KMS-11 (cell line): ENCODE results near the gene ISG20.

Source experiments
- H2AFZ ChIP-seq: fragments of 200-600 bp; sonication (generic); 2 replicates; pipeline ENCODE4 v1.6.1; 2016; ENCODE audit warnings: antibody characterized with exemption, mixed run types, low read depth
- H3K27ac ChIP-seq: fragments of 200-600 bp; sonication (generic); 2 replicates; pipeline ENCODE4 v1.6.1; 2016; ENCODE audit warnings: mild to moderate bottlenecking, mixed run types
- H3K27me3 ChIP-seq: fragments of 200-600 bp; sonication (generic); 2 replicates; pipeline ENCODE4 v1.6.1; 2017; ENCODE audit warnings: mild to moderate bottlenecking, low read depth, mixed run types, moderate library complexity; ENCODE audit not compliant: insufficient read depth
- H3K36me3 ChIP-seq: fragments of 200-600 bp; sonication (generic); 2 replicates; pipeline ENCODE4 v1.6.1; 2017; ENCODE audit warnings: mild to moderate bottlenecking, mixed run types; ENCODE audit not compliant: insufficient read depth
- H3K4me1 ChIP-seq: fragments of 200-600 bp; sonication (generic); 2 replicates; pipeline ENCODE4 v1.6.1; 2016; ENCODE audit warnings: mild to moderate bottlenecking, low read depth, mixed run types; ENCODE audit not compliant: poor library complexity, severe bottlenecking
- H3K4me2 ChIP-seq: fragments of 200-600 bp; sonication (generic); 2 replicates; pipeline ENCODE4 v1.7.0; 2016; ENCODE audit warnings: mild to moderate bottlenecking, mixed run types
- H3K4me3 ChIP-seq: fragments of 200-600 bp; sonication (generic); IDR thresholded peaks from 2 replicates; pipeline ENCODE4 v1.6.1; 2017; ENCODE audit warnings: low read depth, low read length, mixed read lengths; ENCODE audit not compliant: insufficient read depth
- H3K79me2 ChIP-seq: fragments of 200-600 bp; sonication (generic); 2 replicates; pipeline ENCODE4 v1.6.1; 2016; ENCODE audit warnings: low read depth, mixed run types; ENCODE audit not compliant: insufficient read depth
- H3K9ac ChIP-seq: fragments of 200-600 bp; sonication (generic); 2 replicates; pipeline ENCODE4 v1.6.1; 2016; ENCODE audit warnings: mild to moderate bottlenecking, mixed run types
- H4K20me1 ChIP-seq: fragments of 200-600 bp; sonication (generic); 2 replicates; pipeline ENCODE4 v1.6.1; 2016; ENCODE audit warnings: mild to moderate bottlenecking, mixed run types; ENCODE audit not compliant: insufficient read depth
- TF ChIP-seq, protein P1 (sequence below): fragments of 200-600 bp; sonication (generic); conservative IDR thresholded peaks from 2 replicates; pipeline ENCODE4 v1.6.1; 2017; ENCODE audit warnings: low read depth, mild to moderate bottlenecking, antibody characterized with exemption, low read length, moderate library complexity, mixed read lengths

The ISG20 gene

DNA sequence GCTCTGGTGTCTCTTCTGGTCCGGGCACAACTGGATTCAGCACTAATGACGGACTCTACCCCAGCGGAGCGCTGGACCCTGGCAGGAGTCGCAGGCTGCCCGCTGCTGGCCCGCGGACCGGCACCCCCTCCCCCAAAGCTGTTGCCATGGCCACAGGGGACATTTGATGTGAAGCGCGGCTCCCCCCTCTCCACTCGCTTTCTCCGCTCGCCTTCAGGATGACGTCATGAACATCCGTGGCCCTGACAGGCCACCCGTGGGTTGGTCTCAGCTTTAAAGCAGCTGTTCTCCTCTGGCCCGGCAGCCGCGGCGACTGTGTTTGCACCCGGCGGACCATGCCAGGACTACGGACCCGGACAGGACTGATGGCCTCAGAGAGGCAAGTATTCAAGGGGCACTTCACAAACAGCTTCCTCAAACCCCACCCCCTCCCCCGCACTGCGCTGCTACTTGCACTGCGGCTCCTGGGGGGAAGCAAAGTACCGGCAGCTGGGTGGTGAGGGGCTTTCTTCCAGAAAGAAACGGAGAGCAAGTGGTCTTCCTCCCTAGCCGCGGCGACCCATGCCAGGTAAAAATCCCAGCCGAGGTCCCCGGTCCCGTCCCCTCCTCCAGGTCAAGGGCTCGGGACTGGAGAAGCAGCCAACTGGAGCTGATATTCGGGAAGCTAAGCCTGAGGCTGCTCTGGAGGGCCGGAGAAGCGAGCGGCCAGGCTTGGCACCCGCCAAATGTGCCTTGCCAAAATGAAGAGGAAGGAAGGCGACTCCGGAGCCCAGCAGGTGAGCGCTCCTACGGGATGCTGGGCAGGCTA lies 34.2 kb upstream of the ISG20 start:
- H2AFZ ChIP-seq: no peak overlapping the region
- TF ChIP-seq, protein P1, sequence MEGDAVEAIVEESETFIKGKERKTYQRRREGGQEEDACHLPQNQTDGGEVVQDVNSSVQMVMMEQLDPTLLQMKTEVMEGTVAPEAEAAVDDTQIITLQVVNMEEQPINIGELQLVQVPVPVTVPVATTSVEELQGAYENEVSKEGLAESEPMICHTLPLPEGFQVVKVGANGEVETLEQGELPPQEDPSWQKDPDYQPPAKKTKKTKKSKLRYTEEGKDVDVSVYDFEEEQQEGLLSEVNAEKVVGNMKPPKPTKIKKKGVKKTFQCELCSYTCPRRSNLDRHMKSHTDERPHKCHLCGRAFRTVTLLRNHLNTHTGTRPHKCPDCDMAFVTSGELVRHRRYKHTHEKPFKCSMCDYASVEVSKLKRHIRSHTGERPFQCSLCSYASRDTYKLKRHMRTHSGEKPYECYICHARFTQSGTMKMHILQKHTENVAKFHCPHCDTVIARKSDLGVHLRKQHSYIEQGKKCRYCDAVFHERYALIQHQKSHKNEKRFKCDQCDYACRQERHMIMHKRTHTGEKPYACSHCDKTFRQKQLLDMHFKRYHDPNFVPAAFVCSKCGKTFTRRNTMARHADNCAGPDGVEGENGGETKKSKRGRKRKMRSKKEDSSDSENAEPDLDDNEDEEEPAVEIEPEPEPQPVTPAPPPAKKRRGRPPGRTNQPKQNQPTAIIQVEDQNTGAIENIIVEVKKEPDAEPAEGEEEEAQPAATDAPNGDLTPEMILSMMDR: no peak
- H4K20me1 ChIP-seq: no peaks in the 10 kb centered on the region
- no peaks in the 10 kb centered on the region for H3K4me1 ChIP-seq
- no peaks in the 10 kb centered on the region for H3K79me2 ChIP-seq
- H3K4me3 ChIP-seq: no peak overlapping the region
- no peaks in the 10 kb centered on the region for H3K27me3 ChIP-seq
- no peaks in the 10 kb centered on the region for H3K36me3 ChIP-seq
- H3K4me2 ChIP-seq: no peak overlapping the region
- no peak overlapping the region for H3K9ac ChIP-seq
- no peak overlapping the region for H3K27ac ChIP-seq

- Histone ChIP-seq H3K4me1 (no peaks in the 10 kb centered on the region), H3K79me2 (no peaks in the 10 kb centered on the region), H2AFZ (no peak overlapping the region), H3K36me3 (no peaks in the 10 kb centered on the region), H3K4me2 (no peak overlapping the region), H3K27ac (no peak overlapping the region), H4K20me1 (no peaks in the 10 kb centered on the region), H3K9ac (no peak overlapping the region), H3K27me3 (no peaks in the 10 kb centered on the region), H3K4me3 (no peak overlapping the region)
- TF ChIP-seq, protein P1: no peak
Measured at GRCh38 chr15:88605189-88606069, 33.4 kb upstream of the ISG20 start.

GRCh38 chr15:88606070-88606794 lies 32.6 kb upstream of the ISG20 start:
- no peaks in the 10 kb centered on the region for H4K20me1 ChIP-seq
- H3K4me2 ChIP-seq: no peak overlapping the region
- H3K27me3 ChIP-seq: no peaks in the 10 kb centered on the region
- H3K36me3 ChIP-seq: no peaks in the 10 kb centered on the region
- TF ChIP-seq, protein P1: no peak
- H3K27ac ChIP-seq: no peak overlapping the region
- no peaks in the 10 kb centered on the region for H3K4me1 ChIP-seq
- no peak overlapping the region for H3K9ac ChIP-seq
- H3K4me3 ChIP-seq: no peak overlapping the region
- H2AFZ ChIP-seq: no peak overlapping the region
- H3K79me2 ChIP-seq: no peaks in the 10 kb centered on the region

DNA sequence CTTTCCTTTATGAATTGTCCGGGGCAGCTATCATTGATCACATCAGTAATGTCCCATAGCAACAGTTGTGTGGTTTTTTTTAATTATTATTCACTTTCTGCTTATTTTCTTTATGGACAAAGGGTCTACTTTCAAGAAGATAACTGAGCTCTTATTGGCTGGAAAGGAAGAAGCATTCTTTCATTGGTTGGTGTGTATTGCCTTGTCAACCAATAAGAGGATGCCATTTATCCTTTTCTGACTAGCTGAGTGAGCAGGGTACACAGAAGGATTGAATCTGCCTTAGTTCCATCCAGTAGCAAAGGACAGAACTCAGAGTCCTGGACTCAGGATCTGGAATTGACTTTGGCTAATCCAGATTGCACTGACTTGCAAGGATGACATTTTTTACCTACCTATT lies 30.9 kb upstream of the ISG20 start:
- H3K27ac ChIP-seq: no peak overlapping the region
- H3K4me1 ChIP-seq: no peaks in the 10 kb centered on the region

More for the DNA sequence above, 30.9 kb upstream of the ISG20 start:
- Histone ChIP-seq H3K27me3 (no peaks in the 10 kb centered on the region), H3K4me3 (no peak overlapping the region), H3K79me2 (no peaks in the 10 kb centered on the region), H3K4me2 (no peak overlapping the region), H4K20me1 (no peaks in the 10 kb centered on the region), H3K36me3 (no peaks in the 10 kb centered on the region), H2AFZ (no peak overlapping the region), H3K9ac (no peak overlapping the region)
- TF ChIP-seq, protein P1: no peak
